Stimulated activated memory B cell treated with anti-CD40 and anti-IgM and Interleukin-4, amounts not matched to agents 10 μg/mL and 1 μg/mL and 100 μg/mL, for 72 hours (primary cell): ENCODE data around the gene SLC7A1.

Experiments used
- ATAC-seq: fragments of 150-1000 bp; cut with Tn5 transposase; 2 replicates; pipeline ENCODE4 v1.10.0; 2021
- H3K27ac Mint-ChIP-seq: one replicate; pipeline ENCODE4 v1.8.0; 2022; ENCODE audit warnings: mild to moderate bottlenecking, mixed read lengths
- H3K27me3 Mint-ChIP-seq: one replicate; pipeline ENCODE4 v1.8.0; 2022; ENCODE audit warnings: mixed read lengths
- H3K36me3 Mint-ChIP-seq: one replicate; pipeline ENCODE4 v1.8.0; 2022; ENCODE audit warnings: mixed read lengths
- H3K4me1 Mint-ChIP-seq: one replicate; pipeline ENCODE4 v1.8.0; 2022; ENCODE audit warnings: mixed read lengths
- H3K4me3 Mint-ChIP-seq: one replicate; pipeline ENCODE4 v1.8.0; 2022; ENCODE audit warnings: mild to moderate bottlenecking, moderate library complexity, mixed read lengths
- H3K9me3 Mint-ChIP-seq: one replicate; pipeline ENCODE4 v1.8.0; 2022; ENCODE audit warnings: mixed read lengths

The SLC7A1 gene

GRCh38 chr13:29490561-29490885 lies 105.0 kb downstream of the SLC7A1 start:
- Mint-ChIP-seq H3K9me3 (no peaks in the 10 kb centered on the region), H3K4me1 (peaks cover 14% of the 10 kb centered on the region), H3K27me3 (no peaks in the 10 kb centered on the region), H3K4me3 (no peak overlapping the region), H3K36me3 (no peaks in the 10 kb centered on the region), H3K27ac (no peak overlapping the region)
- ATAC-seq: no peak

DNA sequence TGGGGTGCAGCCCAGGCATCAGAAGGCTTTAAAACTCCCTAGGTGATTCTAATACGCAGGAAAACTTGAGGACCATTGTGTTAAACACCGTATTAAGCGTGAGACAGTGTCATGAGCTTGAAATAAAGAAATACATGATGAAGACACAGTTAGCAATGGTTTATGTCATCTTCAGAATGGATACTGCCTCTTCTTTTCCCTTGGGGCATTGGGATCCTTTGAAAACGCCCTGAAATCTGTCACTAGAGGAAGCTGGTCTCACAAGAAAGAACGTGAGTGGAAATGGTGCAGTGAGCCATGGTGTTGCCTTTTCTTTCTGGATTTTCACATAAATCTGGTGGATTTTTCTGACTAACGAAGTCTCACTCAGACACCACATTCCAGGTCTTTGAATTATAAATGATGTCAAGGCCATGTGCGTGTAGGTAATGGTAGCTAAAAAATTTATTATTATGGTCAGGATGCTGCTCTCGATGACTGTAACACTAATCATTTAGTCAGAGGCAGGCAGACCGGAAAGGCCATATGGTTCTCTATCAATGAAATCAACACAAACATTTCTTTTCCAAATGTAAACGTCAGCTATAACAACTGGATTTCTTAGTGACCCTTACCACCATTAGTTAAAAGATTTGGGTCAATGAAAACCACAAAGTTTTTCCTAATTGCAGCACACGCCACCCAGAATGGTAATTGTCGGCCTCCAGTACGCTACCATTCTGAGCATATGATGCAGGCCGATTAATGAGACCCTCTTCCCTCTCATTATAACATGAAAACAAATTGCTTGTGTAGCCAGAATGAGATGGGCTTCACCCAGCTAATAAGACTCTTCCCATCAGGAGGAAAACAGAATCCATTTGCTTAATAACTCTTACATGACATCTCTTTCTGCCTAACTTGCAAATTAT lies 105.6 kb downstream of the SLC7A1 start:
- H3K27ac Mint-ChIP-seq: no peak overlapping the region
- no peak overlapping the region for H3K4me3 Mint-ChIP-seq
- no peak for ATAC-seq
- no peaks in the 10 kb centered on the region for H3K9me3 Mint-ChIP-seq
- H3K36me3 Mint-ChIP-seq: no peaks in the 10 kb centered on the region
- no peaks in the 10 kb centered on the region for H3K27me3 Mint-ChIP-seq
- H3K4me1 Mint-ChIP-seq: peaks cover 12% of the 10 kb centered on the region

- Mint-ChIP-seq H3K4me3 (no peak overlapping the region), H3K9me3 (no peaks in the 10 kb centered on the region), H3K4me1 (peaks cover 18% of the 10 kb centered on the region), H3K27me3 (no peaks in the 10 kb centered on the region), H3K27ac (no peak overlapping the region), H3K36me3 (no peaks in the 10 kb centered on the region)
- no peak for ATAC-seq
Observed at GRCh38 chr13:29487466-29488454, 107.7 kb downstream of the SLC7A1 start.

DNA sequence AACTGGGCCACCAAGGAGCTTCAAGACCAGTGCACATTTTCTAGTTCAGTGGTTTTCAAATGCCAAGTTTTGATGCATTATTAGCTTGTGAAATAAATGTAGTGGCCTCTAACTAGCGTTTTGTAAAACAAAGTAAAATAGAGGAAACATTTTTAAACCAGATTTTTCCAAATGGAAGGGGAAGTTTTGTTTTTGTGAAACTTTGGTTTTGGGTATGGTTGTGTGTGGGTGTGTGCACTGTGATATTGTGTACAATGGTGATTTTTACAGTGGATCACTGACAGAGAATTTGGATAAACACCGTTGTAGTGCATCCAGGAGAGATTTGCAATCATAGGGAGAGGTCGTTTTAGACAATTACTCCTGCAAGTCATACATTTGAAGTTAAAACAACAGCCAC lies 108.9 kb downstream of the SLC7A1 start:
- Mint-ChIP-seq H3K4me3 (no peak overlapping the region), H3K36me3 (no peaks in the 10 kb centered on the region), H3K27me3 (no peaks in the 10 kb centered on the region), H3K4me1 (peaks cover 18% of the 10 kb centered on the region), H3K9me3 (no peaks in the 10 kb centered on the region), H3K27ac (no peak overlapping the region)
- ATAC-seq: no peak

GRCh38 chr13:29484796-29485195 lies 110.7 kb downstream of the SLC7A1 start:
- no peak for ATAC-seq
- no peak overlapping the region for H3K4me3 Mint-ChIP-seq
- H3K4me1 Mint-ChIP-seq: peaks cover 18% of the 10 kb centered on the region
- no peaks in the 10 kb centered on the region for H3K36me3 Mint-ChIP-seq
- H3K27me3 Mint-ChIP-seq: no peaks in the 10 kb centered on the region
- no peaks in the 10 kb centered on the region for H3K9me3 Mint-ChIP-seq
- H3K27ac Mint-ChIP-seq: no peak overlapping the region

- H3K4me1 Mint-ChIP-seq: peaks cover 18% of the 10 kb centered on the region
- H3K27me3 Mint-ChIP-seq: no peaks in the 10 kb centered on the region
- peak; percentile 81 for ATAC-seq
- H3K9me3 Mint-ChIP-seq: no peaks in the 10 kb centered on the region
- no peak overlapping the region for H3K27ac Mint-ChIP-seq
- H3K36me3 Mint-ChIP-seq: no peaks in the 10 kb centered on the region
- H3K4me3 Mint-ChIP-seq: no peak overlapping the region
Observed at GRCh38 chr13:29484236-29484635, 111.3 kb downstream of the SLC7A1 start.

- H3K27ac Mint-ChIP-seq: no peak overlapping the region
- no peaks in the 10 kb centered on the region for H3K36me3 Mint-ChIP-seq
- H3K27me3 Mint-ChIP-seq: no peaks in the 10 kb centered on the region
- peaks cover 18% of the 10 kb centered on the region for H3K4me1 Mint-ChIP-seq
- H3K4me3 Mint-ChIP-seq: no peak overlapping the region
- no peaks in the 10 kb centered on the region for H3K9me3 Mint-ChIP-seq
- no peak for ATAC-seq
Observed at GRCh38 chr13:29483623-29484022, 111.9 kb downstream of the SLC7A1 start.

- no peaks in the 10 kb centered on the region for H3K9me3 Mint-ChIP-seq
- no peak for ATAC-seq
Observed at GRCh38 chr13:29483211-29483610, 112.3 kb downstream of the SLC7A1 start.

GRCh38 chr13:29482504-29482903 lies 113.0 kb downstream of the SLC7A1 start:
- Mint-ChIP-seq H3K36me3 (no peaks in the 10 kb centered on the region), H3K27me3 (no peaks in the 10 kb centered on the region)

More at GRCh38 chr13:29483211-29483610, 112.3 kb downstream of the SLC7A1 start:
- H3K27me3 Mint-ChIP-seq: no peaks in the 10 kb centered on the region
- H3K36me3 Mint-ChIP-seq: no peaks in the 10 kb centered on the region
- H3K4me3 Mint-ChIP-seq: no peak overlapping the region
- peaks cover 18% of the 10 kb centered on the region for H3K4me1 Mint-ChIP-seq
- H3K27ac Mint-ChIP-seq: no peak overlapping the region

DNA sequence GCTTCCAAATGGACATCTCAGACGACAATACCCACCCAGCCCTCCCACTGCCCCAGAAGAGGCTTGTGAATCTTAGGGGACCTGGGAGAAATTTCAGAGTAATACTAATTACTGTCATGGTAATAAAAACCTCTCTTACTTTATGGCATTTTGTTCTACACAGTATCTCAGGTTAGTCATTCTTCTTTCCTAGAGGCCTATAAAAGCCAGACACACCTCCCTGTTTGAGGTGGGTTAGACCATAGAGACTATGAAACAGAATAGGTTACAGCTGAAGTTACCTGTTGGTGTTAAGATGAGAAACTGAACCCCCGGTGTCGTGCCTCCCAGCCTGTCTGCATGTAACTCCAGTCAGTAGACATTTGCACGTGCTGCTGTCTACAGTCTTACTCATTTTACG lies 113.9 kb downstream of the SLC7A1 start:
- no peak overlapping the region for H3K27ac Mint-ChIP-seq
- H3K27me3 Mint-ChIP-seq: no peaks in the 10 kb centered on the region
- H3K9me3 Mint-ChIP-seq: no peaks in the 10 kb centered on the region
- H3K4me1 Mint-ChIP-seq: peaks cover 17% of the 10 kb centered on the region
- ATAC-seq: no peak
- no peaks in the 10 kb centered on the region for H3K36me3 Mint-ChIP-seq
- no peak overlapping the region for H3K4me3 Mint-ChIP-seq

More at GRCh38 chr13:29482504-29482903, 113.0 kb downstream of the SLC7A1 start:
- Mint-ChIP-seq H3K4me1 (peaks cover 18% of the 10 kb centered on the region), H3K27ac (no peak overlapping the region), H3K9me3 (no peaks in the 10 kb centered on the region), H3K4me3 (no peak overlapping the region)
- no peak for ATAC-seq

DNA sequence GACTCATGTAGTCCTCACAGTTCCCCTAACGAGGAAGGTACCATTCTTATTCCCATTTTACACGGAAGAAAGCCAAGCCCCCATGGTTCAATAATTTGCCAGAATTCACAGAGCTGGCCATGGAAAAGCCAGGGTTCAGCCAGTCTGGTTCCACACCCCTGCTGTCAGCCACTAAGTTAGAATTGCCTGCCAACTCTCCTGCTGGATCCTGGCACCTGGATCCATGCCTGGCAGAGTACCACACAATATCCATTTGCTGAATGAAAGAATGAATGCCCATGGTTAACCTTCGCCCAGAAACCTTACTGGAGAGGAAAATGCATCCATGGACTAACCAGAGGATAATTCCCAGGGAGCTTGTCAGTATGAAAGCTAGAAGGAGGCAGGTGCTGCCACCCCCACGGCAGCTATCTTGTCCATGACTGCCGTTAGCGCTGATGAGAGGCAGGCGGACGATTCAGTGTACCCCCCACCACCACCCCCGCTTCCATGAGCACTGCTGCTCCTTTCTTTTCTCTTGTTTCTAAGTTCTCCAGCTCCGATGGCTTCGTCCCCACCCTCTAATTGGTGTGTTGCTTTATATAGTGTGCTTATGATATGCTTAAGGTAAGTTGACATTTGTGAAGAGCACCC lies 114.5 kb downstream of the SLC7A1 start:
- H3K27me3 Mint-ChIP-seq: no peaks in the 10 kb centered on the region
- no peak overlapping the region for H3K4me3 Mint-ChIP-seq
- ATAC-seq: no peak
- H3K9me3 Mint-ChIP-seq: no peaks in the 10 kb centered on the region
- H3K4me1 Mint-ChIP-seq: peaks cover 13% of the 10 kb centered on the region
- no peak overlapping the region for H3K27ac Mint-ChIP-seq
- no peaks in the 10 kb centered on the region for H3K36me3 Mint-ChIP-seq

DNA sequence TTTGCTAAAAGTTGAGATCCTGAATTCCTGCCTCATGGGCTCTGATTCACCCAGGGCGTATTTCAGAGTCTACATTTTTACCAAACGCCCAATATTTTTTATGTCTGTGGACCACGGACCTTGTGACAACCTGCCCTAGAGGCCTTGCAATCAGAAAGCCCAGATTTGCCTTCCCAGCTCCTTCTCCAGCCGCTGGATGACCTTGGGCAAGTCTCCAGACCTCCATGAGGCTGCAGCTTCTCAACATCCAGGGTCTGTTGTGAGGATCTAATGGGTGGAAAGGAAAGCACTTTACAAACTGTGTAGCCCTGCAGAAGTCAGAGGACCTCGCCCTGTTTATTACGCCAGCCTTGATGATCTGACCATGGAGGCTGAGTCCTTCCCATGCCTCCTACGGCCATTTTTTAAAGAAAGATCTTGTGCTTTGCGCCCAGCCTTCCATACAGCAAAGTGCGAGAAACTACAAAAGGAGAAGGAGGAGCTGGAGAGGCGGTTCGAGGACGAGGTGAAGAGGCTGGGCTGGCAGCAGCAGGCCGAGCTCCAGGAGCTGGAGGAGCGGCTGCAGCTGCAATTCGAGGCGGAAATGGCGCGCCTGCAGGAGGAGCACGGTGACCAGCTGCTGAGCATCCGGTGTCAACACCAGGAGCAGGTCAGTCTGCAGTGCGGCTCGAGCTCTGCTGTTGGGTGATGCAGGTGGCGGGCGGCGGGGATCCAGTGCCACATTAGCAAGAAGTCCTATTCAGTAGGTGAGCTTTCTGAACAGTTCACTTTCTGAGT lies 115.6 kb downstream of the SLC7A1 start:
- ATAC-seq: no peak
- H3K27me3 Mint-ChIP-seq: no peaks in the 10 kb centered on the region
- no peak overlapping the region for H3K4me3 Mint-ChIP-seq
- no peaks in the 10 kb centered on the region for H3K36me3 Mint-ChIP-seq
- no peak overlapping the region for H3K27ac Mint-ChIP-seq
- H3K9me3 Mint-ChIP-seq: no peaks in the 10 kb centered on the region
- peaks cover 13% of the 10 kb centered on the region for H3K4me1 Mint-ChIP-seq

- H3K27ac Mint-ChIP-seq: no peak overlapping the region
- peaks cover 10% of the 10 kb centered on the region for H3K4me1 Mint-ChIP-seq
- H3K4me3 Mint-ChIP-seq: no peak overlapping the region
- H3K36me3 Mint-ChIP-seq: no peaks in the 10 kb centered on the region
- no peaks in the 10 kb centered on the region for H3K27me3 Mint-ChIP-seq
- no peaks in the 10 kb centered on the region for H3K9me3 Mint-ChIP-seq
- no peak for ATAC-seq
Observed at GRCh38 chr13:29476046-29476445, 119.4 kb downstream of the SLC7A1 start.

- ATAC-seq: no peak
- Mint-ChIP-seq H3K27me3 (no peaks in the 10 kb centered on the region), H3K36me3 (no peaks in the 10 kb centered on the region), H3K4me3 (no peak overlapping the region), H3K4me1 (peaks cover 10% of the 10 kb centered on the region), H3K9me3 (no peaks in the 10 kb centered on the region), H3K27ac (no peak overlapping the region)
Observed at GRCh38 chr13:29474991-29475390, 120.5 kb downstream of the SLC7A1 start.
